Thyroid gland (tissue), 4 donors: Measurements from ENCODE around the gene MARCKS.

ENCODE experiments used
- CTCF ChIP-seq, 6 experiments: fragments of 200-600 bp in 3 of 6; fragments of 450-650 bp in 3 of 6; sonication (generic) in 3 of 6; IDR thresholded peaks; one replicate each; pipeline ENCODE4 v1.5.1; 2016 to 2019; ENCODE audit warnings: antibody characterized with exemption in 6 of 6, mild to moderate bottlenecking in 2 of 6, inconsistent platforms in 1 of 6, moderate library complexity in 1 of 6
- POLR2A ChIP-seq, 2 donors: fragments of 450-650 bp; IDR thresholded peaks; one replicate each; pipeline ENCODE4 v1.6.1; 2017; ENCODE audit warnings: antibody characterized with exemption in 2 of 2, mild to moderate bottlenecking in 2 of 2, moderate library complexity in 1 of 2

DNA sequence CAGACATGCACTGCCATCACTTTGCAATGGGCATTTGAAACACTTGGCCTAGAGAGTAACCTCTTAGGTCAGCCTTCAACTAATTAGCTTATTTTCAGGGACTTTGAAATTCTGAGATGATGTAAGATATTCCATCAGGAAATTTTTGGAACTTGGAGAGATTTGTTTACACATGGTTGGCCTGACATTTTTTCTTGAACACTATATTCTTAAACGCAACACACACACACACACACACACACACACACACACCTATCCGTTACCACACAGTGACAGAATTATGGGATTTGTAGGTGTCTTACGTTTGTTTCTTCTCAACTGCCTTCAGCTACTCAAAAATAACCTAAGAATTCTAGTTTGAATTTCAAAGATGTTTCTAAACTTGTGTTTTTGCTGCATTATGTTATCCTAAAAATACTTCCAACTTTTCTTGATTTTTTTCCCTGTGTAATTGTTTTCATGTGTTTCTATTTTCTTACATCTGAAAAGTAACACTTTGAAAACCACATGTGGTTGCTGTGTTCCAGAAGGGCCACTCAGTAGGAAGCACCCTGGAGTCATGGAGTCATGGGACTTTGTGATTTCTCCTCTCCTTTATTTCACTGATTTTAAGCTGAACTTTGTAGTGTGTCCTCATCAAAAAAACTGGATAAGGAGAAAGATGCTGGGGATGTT lies 31.9 kb downstream of the MARCKS start:
- TF ChIP-seq CTCF (IDR thresholded peaks at IDR 0.05): no peak
- no peak for TF ChIP-seq POLR2A (IDR thresholded peaks at IDR 0.05)
